Keratinocyte (primary cell): ENCODE data around the gene LDLRAP1. TPM values are rescaled to one million over a fixed set of nuclear protein-coding genes. Genes with fewer than 3 reads are reported as not detected.

ENCODE experiments used
- DNase-seq: peaks from one replicate; pipeline ENCODE4 v3.0.0-alpha.2; 2011; ENCODE audit warnings: low read depth, missing footprints, low spot score
- FAIRE-seq: peaks from 2 replicates; lab custom pipeline; 2011; peaks lifted over from hg19 to GRCh38; lab: Jason Lieb, UNC
- H2AFZ ChIP-seq: 2 replicates; pipeline ENCODE4 v1.6.0; 2012; ENCODE audit warnings: low read length, control low read depth, inconsistent platforms; ENCODE audit not compliant: control insufficient read depth
- H3K27ac ChIP-seq: 2 replicates; pipeline ENCODE4 v1.5.1; 2011; ENCODE audit warnings: low read length; ENCODE audit not compliant: control insufficient read depth, insufficient read depth
- H3K27me3 ChIP-seq: 3 replicates; pipeline ENCODE4 v1.6.0; 2011; ENCODE audit warnings: low read length; ENCODE audit not compliant: control insufficient read depth, insufficient read depth; ENCODE audit errors: extremely low read depth
- H3K36me3 ChIP-seq, 2 experiments: 2 replicates in 1 of 2; 3 replicates in 1 of 2; pipeline ENCODE4 v1.5.1; 2011; ENCODE audit warnings: low read length in 2 of 2, mild to moderate bottlenecking in 1 of 2; ENCODE audit not compliant: control insufficient read depth in 2 of 2, insufficient read depth in 2 of 2; ENCODE audit errors: extremely low read depth in 1 of 2
- H3K4me1 ChIP-seq: 3 replicates; pipeline ENCODE4 v1.5.1; 2011; ENCODE audit warnings: low read length; ENCODE audit not compliant: control insufficient read depth, insufficient read depth; ENCODE audit errors: extremely low read depth
- H3K4me2 ChIP-seq: 3 replicates; pipeline ENCODE4 v1.6.0; 2011; ENCODE audit warnings: low read depth, low read length; ENCODE audit not compliant: control insufficient read depth, insufficient read depth; ENCODE audit errors: extremely low read depth
- H3K4me3 ChIP-seq, 3 experiments: fragments of 200-600 bp in 1 of 3; sonication (generic) in 1 of 3; 2 replicates in 2 of 3; 3 replicates in 1 of 3; pipeline ENCODE4 v1.5.1; 2011 to 2016; ENCODE audit warnings: low read length in 3 of 3, mild to moderate bottlenecking in 3 of 3, control low read depth in 2 of 3, inconsistent platforms in 1 of 3, low read depth in 1 of 3, mixed read lengths in 1 of 3, mixed run types in 1 of 3, moderate library complexity in 1 of 3; ENCODE audit not compliant: control insufficient read depth in 2 of 3, insufficient read depth in 2 of 3; ENCODE audit errors: extremely low read depth in 1 of 3
- H3K79me2 ChIP-seq: 2 replicates; pipeline ENCODE4 v1.6.0; 2012; ENCODE audit warnings: low read length; ENCODE audit not compliant: control insufficient read depth, insufficient read depth
- H3K9ac ChIP-seq: 3 replicates; pipeline ENCODE4 v1.6.0; 2011; ENCODE audit warnings: low read length; ENCODE audit not compliant: control insufficient read depth, insufficient read depth; ENCODE audit errors: extremely low read depth
- H3K9me1 ChIP-seq: 3 replicates; pipeline ENCODE4 v1.6.0; 2011; ENCODE audit warnings: low read length; ENCODE audit not compliant: control insufficient read depth, insufficient read depth; ENCODE audit errors: extremely low read depth
- H3K9me3 ChIP-seq: 2 replicates; pipeline ENCODE4 v1.5.1; 2012; ENCODE audit warnings: low read depth, low read length; ENCODE audit not compliant: control insufficient read depth
- H4K20me1 ChIP-seq: 3 replicates; pipeline ENCODE4 v1.6.0; 2011; ENCODE audit warnings: low read length; ENCODE audit not compliant: control insufficient read depth, insufficient read depth; ENCODE audit errors: extremely low read depth
- CTCF ChIP-seq, 3 experiments: IDR thresholded peaks in 1 of 3; conservative IDR thresholded peaks in 1 of 3; optimal IDR thresholded peaks in 1 of 3; 2 replicates in 2 of 3; 3 replicates in 1 of 3; pipeline versions ENCODE3 to v1.5.1; 2011; ENCODE audit warnings: low read length in 3 of 3, mild to moderate bottlenecking in 3 of 3, moderate library complexity in 2 of 3, control low read depth in 1 of 3, inconsistent platforms in 1 of 3; ENCODE audit not compliant: insufficient read depth in 2 of 3; ENCODE audit errors: extremely low read depth in 1 of 3
- EZH2 ChIP-seq: IDR thresholded peaks from one replicate; pipeline ENCODE4 v1.6.1; 2012; ENCODE audit warnings: inconsistent platforms, mild to moderate bottlenecking, low read length, moderate library complexity
- dilution Hi-C: fragments of 300-500 bp; cut with MboI; formaldehyde crosslinking; loops from one replicate; pipeline ENCODE4 v1.7.0; 2020; ENCODE audit warnings: low sequenced_read_pairs; ENCODE audit not compliant: extremely low pct_ligation_motif_present
- polyA plus RNA-seq, 5 experiments: library from polyadenylated mRNA; depleted of rRNA in 3 of 5; stranded (reverse) in 3 of 5; stranded (forward) in 1 of 5; unstranded in 1 of 5; fragments of >200 nt; gene quantifications; 1 replicate in 1 of 5; 2 replicates in 3 of 5; 3 replicates in 1 of 5; pipeline versions ENCODE4 v1.2.1 to v1.2.3, GENCODE V29; 2011 to 2012; ENCODE audit warnings: missing spikeins in 2 of 5, low read depth in 1 of 5, low replicate concordance in 1 of 5

LDLRAP1 gene
- polyA plus RNA-seq, 1 donor (not counting 4 experiments of a cell fraction or from before 2014, with no cell fraction given) = 22.3 TPM

- DNase-seq = no peak
- Histone ChIP-seq H3K4me1 (peaks cover 28% of the 10 kb centered on the region), H2AFZ (no peak overlapping the region), H3K4me2 (no peak overlapping the region), H3K79me2 (peaks cover 4% of the 10 kb centered on the region), H3K9ac (no peak overlapping the region), H3K9me1 (no peaks in the 10 kb centered on the region), H3K27ac (no peak overlapping the region), H3K36me3 (peaks cover 12 to 22% of the 10 kb centered on the region in 2 experiments), H3K4me3 (no peak overlapping the region), H3K27me3 (no peaks in the 10 kb centered on the region), H3K9me3 (no peaks in the 10 kb centered on the region), H4K20me1 (peaks cover 2% of the 10 kb centered on the region)
- dilution Hi-C loops = no loop called here
- TF ChIP-seq EZH2 (no peak), CTCF (optimal IDR thresholded peaks at IDR 0.05 in 1 of 3, IDR thresholded peaks at IDR 0.05 in 1 of 3, conservative IDR thresholded peaks at IDR 0.05 in 1 of 3; ENCODE audit: extremely low read depth in 1 of 3, insufficient read depth in 2 of 3, low read length in 3 of 3) (no peak)
- FAIRE-seq = no peak
Measured at GRCh38 chr1:25554430-25554780, 11.0 kb downstream of the LDLRAP1 start.

GRCh38 chr1:25554886-25555752 is 11.7 kb downstream of the LDLRAP1 start:
- no peak overlapping the region for H3K4me3 ChIP-seq
- peaks cover 4% of the 10 kb centered on the region for H3K79me2 ChIP-seq
- H4K20me1 ChIP-seq = peaks cover 2% of the 10 kb centered on the region
- no peaks in the 10 kb centered on the region for H3K9me3 ChIP-seq
- DNase-seq = no peak
- no peak overlapping the region for H2AFZ ChIP-seq
- peak; percentile 29 for FAIRE-seq
- H3K4me2 ChIP-seq = no peak overlapping the region
- no peak overlapping the region for H3K27ac ChIP-seq
- no peaks in the 10 kb centered on the region for H3K27me3 ChIP-seq
- H3K36me3 ChIP-seq = peaks cover 12 to 23% of the 10 kb centered on the region in 2 experiments
- H3K9me1 ChIP-seq = no peaks in the 10 kb centered on the region
- no peak for TF ChIP-seq EZH2
- no peak for TF ChIP-seq CTCF (optimal IDR thresholded peaks at IDR 0.05 in 1 of 3, IDR thresholded peaks at IDR 0.05 in 1 of 3, conservative IDR thresholded peaks at IDR 0.05 in 1 of 3; ENCODE audit: extremely low read depth in 1 of 3, insufficient read depth in 2 of 3, low read length in 3 of 3)
- peaks cover 22% of the 10 kb centered on the region for H3K4me1 ChIP-seq
- dilution Hi-C loops = no loop called here
- no peak overlapping the region for H3K9ac ChIP-seq
